ENCODE results near the gene KAZN.

The KAZN gene

GRCh38 chr1:15107058-15107687 is 508.7 kb downstream of the KAZN start:
- no peak for DNase-seq

GRCh38 chr1:15107911-15108310 is 509.4 kb downstream of the KAZN start:
- DNase-seq: no peak

GRCh38 chr1:15110128-15110866 is 511.8 kb downstream of the KAZN start:
- DNase-seq: no peak

GRCh38 chr1:15110867-15111230 is 512.4 kb downstream of the KAZN start:
- no peak for DNase-seq

- DNase-seq: no peak
Measured at GRCh38 chr1:15113146-15113545, 514.7 kb downstream of the KAZN start.

GRCh38 chr1:15114884-15115283 is 516.4 kb downstream of the KAZN start:
- DNase-seq: no peak

GRCh38 chr1:15115542-15116330 is 517.3 kb downstream of the KAZN start:
- no peak for DNase-seq

- no peak for DNase-seq
Measured at GRCh38 chr1:15116966-15117365, 518.5 kb downstream of the KAZN start.

- DNase-seq: no peak
Measured at GRCh38 chr1:15117671-15118325, 519.3 kb downstream of the KAZN start.

- no peak for DNase-seq
Measured at GRCh38 chr1:15118579-15118978, 520.1 kb downstream of the KAZN start.

GRCh38 chr1:15120251-15120945 is 521.9 kb downstream of the KAZN start:
- DNase-seq: no peak

- no peak for DNase-seq
Measured at GRCh38 chr1:15122331-15122730, 523.8 kb downstream of the KAZN start.

GRCh38 chr1:15123270-15123669 is 524.8 kb downstream of the KAZN start:
- DNase-seq: no peak

GRCh38 chr1:15123925-15124324 is 525.4 kb downstream of the KAZN start:
- DNase-seq: no peak

GRCh38 chr1:15124362-15125100 is 526.0 kb downstream of the KAZN start:
- DNase-seq: no peak

GRCh38 chr1:15125101-15125745 is 526.7 kb downstream of the KAZN start:
- no peak for DNase-seq

- DNase-seq: no peak
Measured at GRCh38 chr1:15128077-15128476, 529.6 kb downstream of the KAZN start.

- DNase-seq: peak; percentile 53
Measured at GRCh38 chr1:15128520-15129313, 530.2 kb downstream of the KAZN start.

- DNase-seq: no peak
Measured at GRCh38 chr1:15129944-15130343, 531.5 kb downstream of the KAZN start.

GRCh38 chr1:15130607-15131006 is 532.1 kb downstream of the KAZN start:
- no peak for DNase-seq

GRCh38 chr1:15132965-15133364 is 534.5 kb downstream of the KAZN start:
- DNase-seq: no peak
